Upper lobe of left lung (tissue), 6 donors: ENCODE results near the gene SEL1L. TPM values are rescaled to one million over a fixed set of nuclear protein-coding genes. Genes with fewer than 3 reads are reported as not detected.
"Not testable (repeated sequence)": the region's sequence is repeated elsewhere in the genome, so short reads cannot be mapped to it uniquely, and the experiment has no call there.

Source experiments
- ATAC-seq, 2 donors: fragments of 200-7000 bp; cut with Tn5 transposase; one replicate each; pipeline ENCODE4 v1.9.1; 2022; ENCODE audit warnings: mild to moderate bottlenecking in 2 of 2, moderate library complexity in 2 of 2; ENCODE audit not compliant: low FRiP score in 2 of 2
- DNase-seq, 2 donors: peaks; one replicate each; pipeline ENCODE4 v3.0.0-alpha.2; 2019 to 2020
- H3K27ac ChIP-seq, 4 donors: fragments of 200-600 bp; sonication (generic); one replicate each; pipeline ENCODE4 v1.5.1; 2016 to 2019
- H3K27me3 ChIP-seq, 4 donors: fragments of 200-600 bp; sonication (generic); one replicate each; pipeline ENCODE4 v1.5.1; 2017 to 2019
- H3K36me3 ChIP-seq, 4 donors: fragments of 200-600 bp; sonication (generic); one replicate each; pipeline ENCODE4 v1.5.1; 2016 to 2019
- H3K4me1 ChIP-seq, 4 donors: fragments of 200-600 bp; sonication (generic); one replicate each; pipeline ENCODE4 v1.5.1; 2018 to 2019
- H3K4me3 ChIP-seq, 4 donors: fragments of 200-600 bp; sonication (generic); one replicate each; pipeline ENCODE4 v1.5.1; 2017 to 2019; ENCODE audit warnings: mild to moderate bottlenecking in 2 of 4, moderate library complexity in 1 of 4
- H3K9me3 ChIP-seq, 4 donors: fragments of 200-600 bp; sonication (generic); one replicate each; pipeline ENCODE4 v1.5.1; 2018 to 2019
- CTCF ChIP-seq, 6 experiments: fragments of 450-650 bp in 4 of 6; fragments of 200-600 bp in 2 of 6; sonication (generic) in 2 of 6; IDR thresholded peaks; one replicate each; pipeline ENCODE4 v1.5.1; 2016 to 2019; ENCODE audit warnings: antibody characterized with exemption in 6 of 6
- EP300 ChIP-seq, 4 donors: sonication (generic); formaldehyde crosslinking; IDR thresholded peaks; one replicate each; pipeline ENCODE4 v1.5.1; 2017; ENCODE audit warnings: antibody characterized with exemption in 4 of 4, control low read depth in 2 of 4
- POLR2A ChIP-seq, 4 donors: fragments of 450-650 bp; IDR thresholded peaks; one replicate each; pipeline ENCODE4 v1.5.1; 2016 to 2017; ENCODE audit warnings: antibody characterized with exemption in 4 of 4, mild to moderate bottlenecking in 2 of 4
- POLR2AphosphoS5 ChIP-seq, 2 donors: sonication (generic); formaldehyde crosslinking; IDR thresholded peaks; one replicate each; pipeline ENCODE4 v1.5.1; 2017; ENCODE audit warnings: antibody characterized with exemption in 2 of 2
- WGBS, 2 donors: methylation state at CpG; one replicate each; pipeline ENCODE4 v1.1.5; 2017 to 2018; 5-methylcytosine and 5-hydroxymethylcytosine counted together
- total RNA-seq, 6 donors: library from RNA; depleted of rRNA in 4 of 6; stranded (reverse); fragments of >200 nt in 4 of 6; gene quantifications; one replicate each; pipeline versions ENCODE4 v1.1.0 to v1.2.1, GENCODE V29; 2016 to 2021
- donor health status: DM: no; HTN: no; CAD: no; lungs with moderate emphysema.
- donor health status: DM: no; HTN: yes; CAD: no; lungs with severe emphysema.

Gene SEL1L
- total RNA-seq, 6 donors from 2014 or later, result 24.1 to 120 (median 64.0) TPM

- H3K9me3 ChIP-seq, result no peaks in the 10 kb centered on the region
- 50 to 71% methylated on average over 4 of the region's 4 CpGs for WGBS, 2 donors
These were observed 16.5 kb upstream of the SEL1L start for GRCh38 chr14:81550001-81550637.

GRCh38 chr14:81541206-81541605 is 7.6 kb upstream of the SEL1L start:
- WGBS, 2 donors, result 73 to 81% methylated on average over 3 to 5 of the region's 5 CpGs
- not testable (repeated sequence) for H3K27ac ChIP-seq, H3K4me1 ChIP-seq, H3K27me3 ChIP-seq, ATAC-seq, H3K9me3 ChIP-seq, H3K4me3 ChIP-seq, DNase-seq, H3K36me3 ChIP-seq

More at GRCh38 chr14:81550001-81550637, 16.5 kb upstream of the SEL1L start:
- no peak for ATAC-seq
- H3K27ac ChIP-seq, result no peak overlapping the region
- no peaks in the 10 kb centered on the region for H3K4me1 ChIP-seq
- H3K27me3 ChIP-seq, result no peaks in the 10 kb centered on the region
- no peak overlapping the region for H3K4me3 ChIP-seq
- DNase-seq, result no peak
- no peaks in the 10 kb centered on the region for H3K36me3 ChIP-seq
- no peak for TF ChIP-seq CTCF (IDR thresholded peaks at IDR 0.05)

- TF ChIP-seq EP300 (IDR thresholded peaks at IDR 0.05) (no peak), POLR2AphosphoS5 (IDR thresholded peaks at IDR 0.05) (no peak), POLR2A (IDR thresholded peaks at IDR 0.05) (no peak), CTCF (IDR thresholded peaks at IDR 0.05) (no peak)
- Histone ChIP-seq H3K9me3 (peaks cover 0 to 3% (median 0%) of the 10 kb centered on the region in 4 donors), H3K36me3 (no peaks in the 10 kb centered on the region), H3K27me3 (no peaks in the 10 kb centered on the region), H3K4me3 (no peak overlapping the region), H3K27ac (no peak overlapping the region), H3K4me1 (peaks cover 9 to 14% (median 13%) of the 10 kb centered on the region in 4 donors)
- DNase-seq (no peak), ATAC-seq (no peak)
- WGBS, 2 donors, result 68 to 84% methylated on average over 2 of the region's 2 CpGs
These were observed 3.5 kb upstream of the SEL1L start for GRCh38 chr14:81537193-81537592.

GRCh38 chr14:81536241-81536771 is 2.7 kb upstream of the SEL1L start:
- peaks cover 16 to 23% (median 21%) of the 10 kb centered on the region in 4 donors for H3K4me1 ChIP-seq
- WGBS, 2 donors, result 24 to 51% methylated on average over 2 of the region's 2 CpGs
- DNase-seq, result no peak
- no peaks in the 10 kb centered on the region for H3K27me3 ChIP-seq
- no peak overlapping the region for H3K4me3 ChIP-seq
- H3K27ac ChIP-seq, result no peak overlapping the region
- TF ChIP-seq POLR2AphosphoS5 (IDR thresholded peaks at IDR 0.05) (no peak), CTCF (IDR thresholded peaks at IDR 0.05) (no peak), EP300 (IDR thresholded peaks at IDR 0.05) (no peak), POLR2A (IDR thresholded peaks at IDR 0.05) (no peak)
- peaks cover 0 to 3% (median 0%) of the 10 kb centered on the region in 4 donors for H3K9me3 ChIP-seq
- no peak for ATAC-seq
- peaks cover 0 to 2% (median 0%) of the 10 kb centered on the region in 4 donors for H3K36me3 ChIP-seq

- no peak for ATAC-seq
- peak overlapping the region in 1 of 4 donors; percentile 7 for H3K27ac ChIP-seq
- no peak overlapping the region for H3K4me3 ChIP-seq
- peaks cover 18 to 30% (median 28%) of the 10 kb centered on the region in 4 donors for H3K4me1 ChIP-seq
- H3K27me3 ChIP-seq, result no peaks in the 10 kb centered on the region
- TF ChIP-seq POLR2A (IDR thresholded peaks at IDR 0.05) (no peak), CTCF (IDR thresholded peaks at IDR 0.05) (no peak), EP300 (IDR thresholded peaks at IDR 0.05) (no peak), POLR2AphosphoS5 (IDR thresholded peaks at IDR 0.05) (no peak)
- peaks cover 0 to 2% (median 0%) of the 10 kb centered on the region in 4 donors for H3K36me3 ChIP-seq
- peaks cover 0 to 3% (median 0%) of the 10 kb centered on the region in 4 donors for H3K9me3 ChIP-seq
- no peak for DNase-seq
- 50 to 69% methylated on average over 3 of the region's 3 CpGs for WGBS, 2 donors
These were observed 1.9 kb upstream of the SEL1L start for GRCh38 chr14:81535396-81536164.
